PFSK-1 (cell line): ENCODE results near the gene MAF.

Experiments used
- FOXP2 ChIP-seq: optimal IDR thresholded peaks from 2 replicates; pipeline ENCODE3; 2011; ENCODE audit warnings: borderline replicate concordance, control low read depth, inconsistent platforms; ENCODE audit not compliant: insufficient read depth; ENCODE audit errors: extremely low read length, extremely low read depth
- POLR2AphosphoS5 ChIP-seq: IDR thresholded peaks from 2 replicates; pipeline ENCODE4 v1.6.1; 2012; ENCODE audit warnings: low read depth, mild to moderate bottlenecking, control low read depth, low read length, moderate library complexity
- REST ChIP-seq, 2 experiments: IDR thresholded peaks; 2 replicates each; pipeline versions ENCODE4 v1.6.1 to v1.8.0; 2011 to 2012; ENCODE audit warnings: low read depth in 2 of 2, low read length in 2 of 2, control low read depth in 1 of 2, inconsistent platforms in 1 of 2, mild to moderate bottlenecking in 1 of 2, moderate library complexity in 1 of 2; ENCODE audit not compliant: insufficient read depth in 1 of 2
- SIN3A ChIP-seq: IDR thresholded peaks from 2 replicates; pipeline ENCODE4 v1.6.1; 2012; ENCODE audit warnings: mild to moderate bottlenecking, low read length, moderate library complexity, borderline replicate concordance; ENCODE audit not compliant: insufficient read depth
- TAF1 ChIP-seq: IDR thresholded peaks from 2 replicates; pipeline ENCODE4 v1.6.1; 2012; ENCODE audit warnings: low read length, control low read depth, borderline replicate concordance; ENCODE audit not compliant: insufficient read depth

GRCh38 chr16:79644971-79645667, 44.6 kb upstream of the MAF start:
- TF ChIP-seq TAF1 (no peak), POLR2AphosphoS5 (no peak), SIN3A (no peak), REST (IDR thresholded peaks at IDR 0.05; ENCODE audit: insufficient read depth in 1 of 2, low read depth in 2 of 2, low read length in 2 of 2) (no peak), FOXP2 (no peak)
